CD4-positive, CD25-positive, alpha-beta regulatory T cell (primary cell): ENCODE measurements around the gene TBC1D8B. TPM values are rescaled to one million over a fixed set of nuclear protein-coding genes. Genes with fewer than 3 reads are reported as not detected.

Experiments
- ATAC-seq, 2 donors: fragments of 150-1000 bp; cut with Tn5 transposase; one replicate each; pipeline ENCODE4 v1.10.0; 2021; ENCODE audit warnings: low read depth in 2 of 2, moderate number of reproducible peaks in 2 of 2, moderate library complexity in 1 of 2
- DNase-seq, 3 donors: peaks; one replicate each; pipeline versions ENCODE4 v3.0.0 to v3.0.0-alpha.2; 2012 to 2022; ENCODE audit warnings: mixed read lengths in 1 of 3
- H3K27ac ChIP-seq: one replicate; pipeline ENCODE4 v1.7.0; 2013; ENCODE audit warnings: mild to moderate bottlenecking, low read length; ENCODE audit not compliant: insufficient read depth, poor library complexity, severe bottlenecking
- H3K27me3 ChIP-seq: one replicate; pipeline ENCODE4 v1.7.0; 2013; ENCODE audit warnings: low read length; ENCODE audit not compliant: control insufficient read depth, insufficient read depth
- H3K36me3 ChIP-seq: one replicate; pipeline ENCODE4 v1.7.0; 2013; ENCODE audit warnings: mild to moderate bottlenecking, low read length, moderate library complexity; ENCODE audit not compliant: control insufficient read depth, insufficient read depth
- H3K4me1 ChIP-seq: 2 replicates; pipeline ENCODE4 v1.7.0; 2013; ENCODE audit warnings: mild to moderate bottlenecking, low read length; ENCODE audit not compliant: insufficient read depth, control insufficient read depth, poor library complexity, severe bottlenecking
- H3K4me3 ChIP-seq: one replicate; pipeline ENCODE4 v1.7.0; 2013; ENCODE audit warnings: low read depth, mild to moderate bottlenecking, low read length, moderate library complexity
- H3K9me3 ChIP-seq, 2 experiments: 1 replicate in 1 of 2; 2 replicates in 1 of 2; pipeline ENCODE4 v1.7.0; 2013; ENCODE audit warnings: low read length in 2 of 2, mild to moderate bottlenecking in 1 of 2, moderate library complexity in 1 of 2; ENCODE audit not compliant: control insufficient read depth in 2 of 2
- H3K27ac Mint-ChIP-seq, 3 donors: one replicate each; pipeline ENCODE4 v1.8.0; 2020 to 2022; ENCODE audit warnings: mild to moderate bottlenecking in 3 of 3, mixed read lengths in 3 of 3, moderate library complexity in 2 of 3
- H3K27me3 Mint-ChIP-seq: one replicate; pipeline ENCODE4 v1.8.0; 2022; ENCODE audit warnings: mild to moderate bottlenecking, mixed read lengths
- H3K36me3 Mint-ChIP-seq: one replicate; pipeline ENCODE4 v1.8.0; 2020; ENCODE audit warnings: mixed read lengths
- H3K4me1 Mint-ChIP-seq, 4 donors: one replicate each; pipeline ENCODE4 v1.8.0; 2020 to 2022; ENCODE audit warnings: mixed read lengths in 4 of 4, mild to moderate bottlenecking in 1 of 4
- H3K4me3 Mint-ChIP-seq, 4 donors: one replicate each; pipeline ENCODE4 v1.8.0; 2020 to 2022; ENCODE audit warnings: mild to moderate bottlenecking in 4 of 4, mixed read lengths in 4 of 4, moderate library complexity in 3 of 4
- H3K9me3 Mint-ChIP-seq, 7 donors: one replicate each; pipeline ENCODE4 v1.8.0; 2020 to 2022; ENCODE audit warnings: mixed read lengths in 7 of 7, mild to moderate bottlenecking in 3 of 7, moderate library complexity in 2 of 7
- polyA plus RNA-seq, 4 donors: library from polyadenylated mRNA; unstranded; fragments of 300-500 nt; fragmentation: Illumina TruSeq; gene quantifications; one replicate each; pipeline ENCODE4 v1.2.3, GENCODE V29; 2021
- total RNA-seq: library from RNA; stranded (reverse); gene quantifications from one replicate; pipeline ENCODE4 v1.2.3, GENCODE V29; 2022

Gene TBC1D8B
- total and polyA plus RNA-seq, 5 donors from 2014 or later = 0.03 to 0.17 (median 0.05) TPM; not detected in 2

DNA sequence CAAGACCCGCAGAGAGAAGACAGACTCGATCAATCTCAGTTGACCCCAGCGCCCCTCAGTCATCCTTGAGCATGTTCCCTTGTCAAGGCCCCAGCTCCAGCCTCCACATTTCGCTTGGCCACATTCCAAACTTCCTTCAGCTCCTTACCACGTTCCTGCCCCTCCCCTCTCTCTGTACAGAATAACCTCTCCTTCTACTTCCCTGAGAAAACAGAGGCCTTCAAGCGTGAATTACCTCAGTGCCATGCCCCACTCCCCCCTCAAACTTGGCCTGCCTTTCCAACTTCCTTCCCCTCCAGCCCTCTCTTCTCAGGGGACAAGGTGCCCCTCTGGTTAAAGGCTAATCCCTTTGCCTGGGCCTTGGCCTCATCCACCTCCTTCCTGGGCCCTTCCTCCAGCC is 103.9 kb downstream of the TBC1D8B start:
- no peak for ATAC-seq
- Mint-ChIP-seq H3K36me3 (no peaks in the 10 kb centered on the region), H3K27ac (no peak overlapping the region), H3K4me1 (peaks cover 0 to 2% (median 0%) of the 10 kb centered on the region in 4 donors), H3K4me3 (no peak overlapping the region), H3K27me3 (no peaks in the 10 kb centered on the region), H3K9me3 (peaks cover 0 to 2% (median 0%) of the 10 kb centered on the region in 7 donors)
- Histone ChIP-seq H3K4me3 (no peak overlapping the region), H3K4me1 (no peaks in the 10 kb centered on the region), H3K9me3 (no peaks in the 10 kb centered on the region), H3K27ac (no peak overlapping the region), H3K36me3 (no peaks in the 10 kb centered on the region), H3K27me3 (no peaks in the 10 kb centered on the region)
- DNase-seq = no peak

DNA sequence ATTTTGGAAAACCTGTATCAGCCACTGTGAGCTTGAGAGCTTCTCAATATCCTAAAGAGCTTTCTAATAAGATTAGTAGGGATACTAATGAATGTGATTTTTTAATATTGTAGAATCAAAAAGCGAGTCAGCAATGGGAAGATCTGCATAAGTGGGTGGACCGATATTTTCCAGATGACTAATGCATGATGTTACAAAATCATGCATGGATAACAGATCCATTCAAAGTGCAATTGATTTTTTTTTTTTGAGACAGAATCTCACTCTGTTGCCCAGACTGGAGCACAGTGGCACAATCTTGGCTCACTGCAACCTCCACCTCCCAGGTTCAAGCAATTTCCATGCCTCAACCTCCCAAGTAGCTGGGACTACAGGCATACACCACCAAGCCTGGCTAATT is 110.4 kb downstream of the TBC1D8B start:
- Histone ChIP-seq H3K4me1 (peaks cover 3% of the 10 kb centered on the region), H3K9me3 (no peaks in the 10 kb centered on the region), H3K36me3 (no peaks in the 10 kb centered on the region), H3K4me3 (no peak overlapping the region), H3K27ac (no peak overlapping the region), H3K27me3 (no peaks in the 10 kb centered on the region)
- H3K36me3 Mint-ChIP-seq = no peaks in the 10 kb centered on the region
- no peak for DNase-seq
- peaks cover 0 to 2% (median 0%) of the 10 kb centered on the region in 7 donors for H3K9me3 Mint-ChIP-seq
- H3K27ac Mint-ChIP-seq = no peak overlapping the region
- no peak for ATAC-seq
- H3K4me3 Mint-ChIP-seq = no peak overlapping the region
- peaks cover 7% of the 10 kb centered on the region for H3K27me3 Mint-ChIP-seq
- peaks cover 0 to 11% (median 7%) of the 10 kb centered on the region in 4 donors for H3K4me1 Mint-ChIP-seq

DNA sequence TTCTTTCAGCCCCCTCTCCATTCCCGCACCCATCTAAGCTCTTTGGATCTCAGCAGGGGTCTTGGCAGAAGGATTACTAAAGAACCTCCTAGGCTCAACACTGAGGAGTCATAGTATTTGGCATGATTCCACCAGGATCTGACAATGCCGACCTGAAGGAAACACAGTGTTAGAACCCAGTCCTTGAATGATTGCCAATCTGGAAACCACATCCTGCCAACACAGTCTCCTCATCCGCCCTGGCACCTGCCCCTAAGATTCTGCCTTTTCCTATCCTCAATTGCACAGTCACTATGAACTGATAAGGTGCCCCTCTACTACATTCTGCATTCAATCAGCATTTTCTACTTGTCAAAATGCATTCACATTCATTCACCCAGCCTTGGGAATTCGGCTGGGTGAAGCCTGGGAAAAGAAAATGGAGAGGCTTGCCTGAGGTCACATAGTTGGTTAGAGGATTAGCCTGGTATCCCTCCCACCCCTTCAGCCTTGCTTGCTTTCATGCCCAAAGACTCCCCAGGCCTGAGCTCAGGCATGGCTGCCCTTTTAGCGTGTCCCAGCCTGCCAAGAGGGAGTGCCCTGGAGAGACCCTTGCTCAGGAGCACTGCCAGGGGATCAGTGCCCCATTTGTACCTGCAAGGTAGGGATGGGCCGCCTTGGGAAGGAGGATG is 115.5 kb downstream of the TBC1D8B start:
- H3K4me1 Mint-ChIP-seq = peaks cover 0 to 17% (median 7%) of the 10 kb centered on the region in 4 donors
- H3K36me3 Mint-ChIP-seq = no peaks in the 10 kb centered on the region
- Histone ChIP-seq H3K4me1 (peaks cover 3% of the 10 kb centered on the region), H3K36me3 (no peaks in the 10 kb centered on the region), H3K27ac (no peak overlapping the region), H3K27me3 (no peaks in the 10 kb centered on the region), H3K9me3 (no peaks in the 10 kb centered on the region), H3K4me3 (no peak overlapping the region)
- ATAC-seq (peak; percentile 43 to 73), DNase-seq (peak in 2 of 3 donors; percentile 21 to 45)
- H3K9me3 Mint-ChIP-seq = peaks cover 0 to 2% (median 0%) of the 10 kb centered on the region in 7 donors
- peaks cover 7% of the 10 kb centered on the region for H3K27me3 Mint-ChIP-seq
- peak overlapping the region in 3 of 4 donors; percentile 14 to 73 (median 22) for H3K4me3 Mint-ChIP-seq
- peak overlapping the region; percentile 38 to 86 (median 52) for H3K27ac Mint-ChIP-seq

DNA sequence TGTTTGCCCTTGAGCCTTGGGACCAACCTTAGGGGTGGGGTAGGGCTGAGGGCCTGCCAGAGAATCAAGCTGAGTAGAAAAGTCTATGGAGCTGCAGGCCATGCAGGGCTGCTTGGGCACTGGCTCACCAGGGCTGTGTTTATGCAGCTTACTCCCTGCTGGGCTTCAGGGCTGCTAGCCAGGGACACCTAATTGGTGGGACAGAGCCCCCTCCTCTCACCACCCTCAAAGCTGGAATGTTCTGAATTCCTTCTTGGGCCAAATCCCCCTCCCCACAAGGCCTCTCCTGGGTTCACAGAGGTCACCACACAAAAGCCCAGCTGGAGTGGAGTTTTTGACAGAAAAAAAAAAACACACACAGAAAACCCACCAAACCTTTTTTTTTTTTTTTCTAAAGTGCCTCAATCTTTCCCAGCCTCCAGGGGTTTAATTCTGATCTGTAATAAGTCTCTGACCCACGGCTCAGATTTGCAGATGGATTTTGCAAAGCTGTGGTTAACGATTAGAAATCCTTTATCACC is 117.5 kb downstream of the TBC1D8B start, which contains the start of gene CLDN2:
Gene CLDN2, plus strand, starts transcription at position 471 of the 521 bp plus-strand sequence. CDS start 7,827 bp downstream, outside the sequence.
- Mint-ChIP-seq H3K4me3 (no peak within 1 kb of the TSS), H3K9me3 (peaks cover 0 to 2% (median 0%) of the 10 kb centered on the region in 7 donors), H3K27me3 (peaks cover 7% of the 10 kb centered on the region), H3K27ac (no peak within 1 kb of the TSS), H3K4me1 (peaks cover 0 to 17% (median 7%) of the 10 kb centered on the region in 4 donors), H3K36me3 (no peaks in the 10 kb centered on the region)
- DNase-seq = no peak
- H3K4me3 ChIP-seq = no peak within 1 kb of the TSS
- no peaks in the 10 kb centered on the region for H3K27me3 ChIP-seq
- ATAC-seq = no peak
- H3K4me1 ChIP-seq = peaks cover 3% of the 10 kb centered on the region
- no peaks in the 10 kb centered on the region for H3K9me3 ChIP-seq
- H3K27ac ChIP-seq = no peak within 1 kb of the TSS
- no peaks in the 10 kb centered on the region for H3K36me3 ChIP-seq

DNA sequence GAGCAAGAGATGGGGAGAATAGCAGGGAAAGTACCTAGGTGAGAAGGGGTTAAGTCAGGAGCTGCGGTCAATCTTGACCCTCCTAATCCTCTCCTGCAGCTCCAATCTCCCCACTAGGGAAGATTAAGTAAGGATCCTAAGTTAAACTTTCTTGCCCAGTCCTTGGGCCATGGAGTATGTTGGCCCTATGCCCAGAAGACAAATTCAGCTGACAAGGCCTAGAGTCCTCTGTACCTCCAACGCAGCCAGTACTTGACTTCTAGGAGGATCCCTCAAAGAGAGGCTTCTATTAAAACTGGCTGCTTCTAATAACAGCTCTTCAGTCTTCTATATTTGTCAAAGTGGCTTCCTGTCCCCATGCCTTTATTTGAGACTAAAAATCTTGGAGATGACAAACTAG is 119.2 kb downstream of the TBC1D8B start:
- Histone ChIP-seq H3K4me1 (peaks cover 3% of the 10 kb centered on the region), H3K36me3 (no peaks in the 10 kb centered on the region), H3K4me3 (no peak overlapping the region), H3K27ac (no peak overlapping the region), H3K27me3 (no peaks in the 10 kb centered on the region), H3K9me3 (no peaks in the 10 kb centered on the region)
- H3K9me3 Mint-ChIP-seq = peaks cover 0 to 1% (median 0%) of the 10 kb centered on the region in 7 donors
- no peaks in the 10 kb centered on the region for H3K27me3 Mint-ChIP-seq
- H3K4me3 Mint-ChIP-seq = no peak overlapping the region
- H3K4me1 Mint-ChIP-seq = peaks cover 0 to 17% (median 7%) of the 10 kb centered on the region in 4 donors
- H3K36me3 Mint-ChIP-seq = no peaks in the 10 kb centered on the region
- no peak for ATAC-seq
- peak overlapping the region in 1 of 3 donors; percentile 17 for H3K27ac Mint-ChIP-seq
- DNase-seq = no peak

Other genes starting within 250 kb of the TBC1D8B start
- gene RADX, start 190.7 kb upstream of the TBC1D8B start, total RNA-seq = 12.4 TPM
- 1 to 10 TPM in 3 of 4 donors, under 1 TPM in 1; 0.81 to 2.5 (median 1.5) TPM for gene RADX, start 190.7 kb upstream of the TBC1D8B start, polyA plus RNA-seq
- gene RNF128, start 76.0 kb upstream of the TBC1D8B start, total RNA-seq = not detected
- not detected for gene RNF128, start 76.0 kb upstream of the TBC1D8B start, polyA plus RNA-seq
- gene RIPPLY1, start 100.7 kb downstream of the TBC1D8B start, total RNA-seq = not detected
- gene RIPPLY1, start 100.7 kb downstream of the TBC1D8B start, polyA plus RNA-seq = not detected
- not detected for gene CLDN2, start 117.7 kb downstream of the TBC1D8B start, total RNA-seq
- not detected for gene CLDN2, start 117.7 kb downstream of the TBC1D8B start, polyA plus RNA-seq
- 12.1 TPM for gene MORC4, start 197.5 kb downstream of the TBC1D8B start, total RNA-seq
- gene MORC4, start 197.5 kb downstream of the TBC1D8B start, polyA plus RNA-seq = 1 to 10 TPM; 6.7 to 7.8 (median 7.5) TPM